GM21786 (cell line): ENCODE results near the gene GTPBP10.

Experiments used
- ATAC-seq: cut with Tn5 transposase; IDR thresholded peaks from one replicate; pipeline ENCODE4 v1.9.1; 2021; ENCODE audit not compliant: unreplicated experiment

Gene GTPBP10

GRCh38 chr7:90430614-90431460, 84.3 kb downstream of the GTPBP10 start:
- no peak for ATAC-seq

GRCh38 chr7:90432752-90433151, 86.2 kb downstream of the GTPBP10 start:
- ATAC-seq: no peak

GRCh38 chr7:90433221-90433620, 86.7 kb downstream of the GTPBP10 start:
- ATAC-seq: no peak
